HG02943 (cell line): ENCODE measurements around the gene CARS1.

ENCODE experiments used
- ATAC-seq: cut with Tn5 transposase; IDR thresholded peaks from one replicate; pipeline ENCODE4 v1.9.1; 2021; ENCODE audit warnings: mild to moderate bottlenecking, low read depth, moderate library complexity; ENCODE audit not compliant: unreplicated experiment

The CARS1 gene

GRCh38 chr11:3042496-3043314 lies 14.5 kb downstream of the CARS1 start:
- no peak for ATAC-seq

GRCh38 chr11:3041699-3042441 lies 15.4 kb downstream of the CARS1 start:
- ATAC-seq: no peak

GRCh38 chr11:3040881-3041280 lies 16.3 kb downstream of the CARS1 start:
- no peak for ATAC-seq

- no peak for ATAC-seq
These were observed 19.3 kb downstream of the CARS1 start for GRCh38 chr11:3037945-3038271.

GRCh38 chr11:3037040-3037944 lies 19.9 kb downstream of the CARS1 start:
- ATAC-seq: no peak

GRCh38 chr11:3036419-3036818 lies 20.8 kb downstream of the CARS1 start:
- no peak for ATAC-seq

- no peak for ATAC-seq
These were observed 21.9 kb downstream of the CARS1 start for GRCh38 chr11:3035333-3035732.

- ATAC-seq: no peak
These were observed 26.7 kb downstream of the CARS1 start for GRCh38 chr11:3030289-3031070.

- ATAC-seq: no peak
These were observed 28.4 kb downstream of the CARS1 start for GRCh38 chr11:3028813-3029212.

- ATAC-seq: no peak
These were observed 30.4 kb downstream of the CARS1 start for GRCh38 chr11:3026803-3027202.

GRCh38 chr11:3022982-3023381 lies 34.2 kb downstream of the CARS1 start:
- no peak for ATAC-seq

GRCh38 chr11:3022300-3022967 lies 34.8 kb downstream of the CARS1 start:
- no peak for ATAC-seq

- no peak for ATAC-seq
These were observed 36.1 kb downstream of the CARS1 start for GRCh38 chr11:3021125-3021524.

- no peak for ATAC-seq
These were observed 37.2 kb downstream of the CARS1 start for GRCh38 chr11:3020011-3020410.

GRCh38 chr11:3018596-3018995 lies 38.6 kb downstream of the CARS1 start:
- ATAC-seq: no peak

- ATAC-seq: no peak
These were observed 40.4 kb downstream of the CARS1 start for GRCh38 chr11:3016861-3017260.

GRCh38 chr11:3015796-3016195 lies 41.4 kb downstream of the CARS1 start:
- no peak for ATAC-seq

- ATAC-seq: no peak
These were observed 42.3 kb downstream of the CARS1 start for GRCh38 chr11:3014943-3015342.

- no peak for ATAC-seq
These were observed 42.9 kb downstream of the CARS1 start for GRCh38 chr11:3014057-3014938.
